Astrocyte (in vitro differentiated cells and primary cell): ENCODE results near the gene RASA4B.
"Not testable (repeated sequence)": the region's sequence is repeated elsewhere in the genome, so short reads cannot be mapped to it uniquely, and the experiment has no call there.

Source experiments
- EZH2 ChIP-seq: IDR thresholded peaks from 2 replicates; pipeline ENCODE4 v1.6.1; 2012; ENCODE audit warnings: mild to moderate bottlenecking, low read length, inconsistent platforms; ENCODE audit not compliant: insufficient read depth
- TF ChIP-seq, protein P1 (sequence below): IDR thresholded peaks from 2 replicates; pipeline ENCODE4 v1.5.1; 2011; ENCODE audit warnings: low read depth, mild to moderate bottlenecking, inconsistent platforms, low read length, moderate library complexity; ENCODE audit not compliant: insufficient read depth

- TF ChIP-seq EZH2 = not testable (repeated sequence)
- TF ChIP-seq, protein P1, sequence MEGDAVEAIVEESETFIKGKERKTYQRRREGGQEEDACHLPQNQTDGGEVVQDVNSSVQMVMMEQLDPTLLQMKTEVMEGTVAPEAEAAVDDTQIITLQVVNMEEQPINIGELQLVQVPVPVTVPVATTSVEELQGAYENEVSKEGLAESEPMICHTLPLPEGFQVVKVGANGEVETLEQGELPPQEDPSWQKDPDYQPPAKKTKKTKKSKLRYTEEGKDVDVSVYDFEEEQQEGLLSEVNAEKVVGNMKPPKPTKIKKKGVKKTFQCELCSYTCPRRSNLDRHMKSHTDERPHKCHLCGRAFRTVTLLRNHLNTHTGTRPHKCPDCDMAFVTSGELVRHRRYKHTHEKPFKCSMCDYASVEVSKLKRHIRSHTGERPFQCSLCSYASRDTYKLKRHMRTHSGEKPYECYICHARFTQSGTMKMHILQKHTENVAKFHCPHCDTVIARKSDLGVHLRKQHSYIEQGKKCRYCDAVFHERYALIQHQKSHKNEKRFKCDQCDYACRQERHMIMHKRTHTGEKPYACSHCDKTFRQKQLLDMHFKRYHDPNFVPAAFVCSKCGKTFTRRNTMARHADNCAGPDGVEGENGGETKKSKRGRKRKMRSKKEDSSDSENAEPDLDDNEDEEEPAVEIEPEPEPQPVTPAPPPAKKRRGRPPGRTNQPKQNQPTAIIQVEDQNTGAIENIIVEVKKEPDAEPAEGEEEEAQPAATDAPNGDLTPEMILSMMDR = not testable (repeated sequence)
These were observed 62.6 kb downstream of the RASA4B start for GRCh38 chr7:102454932-102455331.
